Measurements from ENCODE around the gene IL17C. TPM values are rescaled to one million over a fixed set of nuclear protein-coding genes. Genes with fewer than 3 reads are reported as not detected.
A peak's percentile ranks its signal among the peaks of the same experiment; 100 is the strongest.

IL17C gene
- total and polyA plus RNA-seq, 4 donors = not detected

DNA sequence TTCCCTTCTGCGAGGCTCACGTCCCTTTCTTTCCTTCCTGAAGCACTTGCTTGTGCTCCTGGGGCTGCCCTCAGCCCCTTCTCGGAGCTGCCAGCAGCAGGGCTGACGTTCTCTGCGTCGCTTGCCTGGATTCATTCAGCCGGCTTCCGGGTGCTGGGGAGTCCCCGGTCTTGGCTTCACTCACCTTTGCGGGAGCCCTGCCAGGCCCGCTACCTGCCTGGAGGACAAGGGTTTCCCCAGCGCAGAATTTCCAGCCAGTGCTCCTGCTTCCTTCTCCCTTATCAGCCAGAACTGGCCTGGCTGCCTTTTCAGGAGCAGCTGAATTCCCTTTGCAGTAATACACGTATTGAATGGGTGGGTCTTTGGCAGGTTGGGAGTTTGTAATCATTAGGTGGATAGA, 22.1 kb upstream of the IL17C start (continued):
- TF ChIP-seq REST (IDR thresholded peaks at IDR 0.05) (peak; percentile 18), SP1 (IDR thresholded peaks at IDR 0.05) (peak; percentile 35), EGR1 (IDR thresholded peaks at IDR 0.05; ENCODE audit: low read depth in 2 of 2) (peak in 1 of 2 donors; percentile 20), ATF3 (IDR thresholded peaks at IDR 0.05) (no peak)
- TF ChIP-seq, protein P1, sequence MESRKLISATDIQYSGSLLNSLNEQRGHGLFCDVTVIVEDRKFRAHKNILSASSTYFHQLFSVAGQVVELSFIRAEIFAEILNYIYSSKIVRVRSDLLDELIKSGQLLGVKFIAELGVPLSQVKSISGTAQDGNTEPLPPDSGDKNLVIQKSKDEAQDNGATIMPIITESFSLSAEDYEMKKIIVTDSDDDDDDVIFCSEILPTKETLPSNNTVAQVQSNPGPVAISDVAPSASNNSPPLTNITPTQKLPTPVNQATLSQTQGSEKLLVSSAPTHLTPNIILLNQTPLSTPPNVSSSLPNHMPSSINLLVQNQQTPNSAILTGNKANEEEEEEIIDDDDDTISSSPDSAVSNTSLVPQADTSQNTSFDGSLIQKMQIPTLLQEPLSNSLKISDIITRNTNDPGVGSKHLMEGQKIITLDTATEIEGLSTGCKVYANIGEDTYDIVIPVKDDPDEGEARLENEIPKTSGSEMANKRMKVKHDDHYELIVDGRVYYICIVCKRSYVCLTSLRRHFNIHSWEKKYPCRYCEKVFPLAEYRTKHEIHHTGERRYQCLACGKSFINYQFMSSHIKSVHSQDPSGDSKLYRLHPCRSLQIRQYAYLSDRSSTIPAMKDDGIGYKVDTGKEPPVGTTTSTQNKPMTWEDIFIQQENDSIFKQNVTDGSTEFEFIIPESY (IDR thresholded peaks at IDR 0.05) = no peak

DNA sequence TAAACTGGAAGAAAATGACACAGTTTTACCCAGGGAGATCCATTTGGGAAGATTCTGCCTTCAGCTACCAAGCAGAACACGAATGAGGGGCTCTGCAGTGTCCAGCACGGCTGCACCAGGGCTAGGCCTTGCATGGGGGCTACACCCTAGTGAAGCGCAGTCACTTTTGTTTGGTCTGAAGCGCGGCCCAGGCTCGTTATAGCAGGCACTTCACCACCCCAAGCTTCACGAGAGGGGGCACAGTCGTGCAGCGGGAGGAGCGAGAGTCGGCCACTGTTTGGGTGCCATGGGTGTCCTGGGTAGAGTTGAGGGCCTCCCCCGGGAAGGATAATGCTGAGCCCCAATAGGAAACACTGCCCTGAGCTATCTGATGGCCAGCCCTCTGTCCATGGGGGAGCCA, 21.6 kb upstream of the IL17C start:
- peaks cover 0 to 8% (median under 1%) of the 10 kb centered on the region in 4 donors for H3K36me3 ChIP-seq (ENCODE audit: control insufficient read depth in 4 of 4, insufficient read depth in 3 of 4, low read depth in 1 of 4, low read length in 3 of 4)
- peaks cover 18 to 47% (median 38%) of the 10 kb centered on the region in 4 donors for H3K4me1 ChIP-seq (ENCODE audit: control insufficient read depth in 4 of 4, insufficient read depth in 4 of 4, low read length in 3 of 4)

More for the DNA sequence above, 21.6 kb upstream of the IL17C start:
- Histone ChIP-seq H3K27ac (ENCODE audit: low read depth in 1 of 2, low read length in 2 of 2) (peak overlapping the region in 1 of 2 donors; percentile 60), H3K9ac (ENCODE audit: low read depth in 1 of 2, low read length in 2 of 2) (no peak overlapping the region), H3K27me3 (ENCODE audit: control insufficient read depth in 4 of 4, insufficient read depth in 4 of 4, low read length in 3 of 4) (no peaks in the 10 kb centered on the region), H3K9me3 (ENCODE audit: control insufficient read depth in 4 of 4, low read length in 3 of 4) (no peaks in the 10 kb centered on the region), H3K4me3 (ENCODE audit: low read depth in 1 of 3, low read length in 3 of 3) (no peak overlapping the region)
- TF ChIP-seq FOXA1 (IDR thresholded peaks at IDR 0.05) (no peak), YY1 (IDR thresholded peaks at IDR 0.05) (no peak), HNF4G (IDR thresholded peaks at IDR 0.05) (no peak), ATF3 (IDR thresholded peaks at IDR 0.05) (no peak), SP1 (IDR thresholded peaks at IDR 0.05) (no peak), REST (IDR thresholded peaks at IDR 0.05) (no peak), RAD21 (IDR thresholded peaks at IDR 0.05) (no peak), NR2F2 (IDR thresholded peaks at IDR 0.05) (no peak), TAF1 (conservative IDR thresholded peaks at IDR 0.05) (no peak), GABPA (IDR thresholded peaks at IDR 0.05 in 1 of 2, conservative IDR thresholded peaks at IDR 0.05 in 1 of 2) (no peak)
- TF ChIP-seq, protein P2, sequence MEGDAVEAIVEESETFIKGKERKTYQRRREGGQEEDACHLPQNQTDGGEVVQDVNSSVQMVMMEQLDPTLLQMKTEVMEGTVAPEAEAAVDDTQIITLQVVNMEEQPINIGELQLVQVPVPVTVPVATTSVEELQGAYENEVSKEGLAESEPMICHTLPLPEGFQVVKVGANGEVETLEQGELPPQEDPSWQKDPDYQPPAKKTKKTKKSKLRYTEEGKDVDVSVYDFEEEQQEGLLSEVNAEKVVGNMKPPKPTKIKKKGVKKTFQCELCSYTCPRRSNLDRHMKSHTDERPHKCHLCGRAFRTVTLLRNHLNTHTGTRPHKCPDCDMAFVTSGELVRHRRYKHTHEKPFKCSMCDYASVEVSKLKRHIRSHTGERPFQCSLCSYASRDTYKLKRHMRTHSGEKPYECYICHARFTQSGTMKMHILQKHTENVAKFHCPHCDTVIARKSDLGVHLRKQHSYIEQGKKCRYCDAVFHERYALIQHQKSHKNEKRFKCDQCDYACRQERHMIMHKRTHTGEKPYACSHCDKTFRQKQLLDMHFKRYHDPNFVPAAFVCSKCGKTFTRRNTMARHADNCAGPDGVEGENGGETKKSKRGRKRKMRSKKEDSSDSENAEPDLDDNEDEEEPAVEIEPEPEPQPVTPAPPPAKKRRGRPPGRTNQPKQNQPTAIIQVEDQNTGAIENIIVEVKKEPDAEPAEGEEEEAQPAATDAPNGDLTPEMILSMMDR (IDR thresholded peaks at IDR 0.05; ENCODE audit: low read depth, low read length, missing input control) = no peak
- WGBS = 92% methylated on average over 12 of the region's 12 CpGs
- no peak for DNase-seq (ENCODE audit: low spot score)
